Bone marrow (tissue), 2 donors: ENCODE data around the gene TSPAN14.
"Not testable (repeated sequence)": the region's sequence is repeated elsewhere in the genome, so short reads cannot be mapped to it uniquely, and the experiment has no call there.

Source experiments
- DNase-seq, 2 donors: peaks; one replicate each; lab custom pipeline; 2025; lab: John Stamatoyannopoulos, UW

The TSPAN14 gene

DNA sequence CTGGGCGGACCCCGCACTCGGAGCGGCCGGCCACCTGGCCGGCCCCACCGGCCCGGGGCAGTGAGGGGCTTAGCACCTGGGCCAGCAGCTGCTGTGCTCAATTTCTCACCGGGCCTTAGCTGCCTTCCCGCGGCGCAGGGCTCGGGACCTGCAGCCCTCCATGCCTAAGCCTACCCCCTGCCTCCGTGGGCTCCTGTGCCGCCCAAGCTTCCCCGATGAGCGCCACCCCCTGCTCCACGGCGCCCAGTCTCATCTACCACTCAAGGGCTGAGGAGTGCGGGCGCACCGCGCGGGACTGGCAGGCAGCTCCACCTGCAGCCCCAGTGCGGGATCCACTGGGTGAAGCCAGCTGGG, 89.2 kb downstream of the TSPAN14 start:
- not testable (repeated sequence) for DNase-seq

- no peak for DNase-seq
Observed at GRCh38 chr10:80544316-80544953, 90.3 kb downstream of the TSPAN14 start.

GRCh38 chr10:80545258-80545881, 91.3 kb downstream of the TSPAN14 start:
- no peak for DNase-seq

DNA sequence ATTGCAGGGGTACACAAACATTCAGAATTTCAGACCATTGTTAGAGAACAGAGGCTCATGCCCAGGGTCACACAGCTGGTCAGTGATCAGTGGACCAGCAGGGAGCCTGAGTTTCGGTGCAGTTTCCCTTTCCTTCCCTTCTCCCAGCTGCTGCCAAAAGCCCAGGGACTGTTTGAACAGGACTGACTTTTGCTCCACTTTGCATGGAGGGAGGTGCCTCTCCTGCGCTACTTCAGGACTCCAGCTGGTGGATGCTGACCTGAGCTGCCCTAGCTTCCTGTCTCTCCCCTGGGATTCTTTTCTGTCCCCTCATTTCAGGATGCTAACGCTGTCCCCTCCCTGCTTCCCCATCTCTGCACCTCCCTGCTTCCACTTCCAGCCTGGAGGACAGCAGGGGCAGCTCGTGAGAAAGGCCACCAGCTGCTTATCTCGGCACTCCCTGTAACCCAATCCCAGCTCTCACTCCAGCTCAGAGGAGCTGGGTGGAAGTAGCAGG, 98.1 kb downstream of the TSPAN14 start:
- no peak for DNase-seq

- DNase-seq = no peak
Observed at GRCh38 chr10:80553436-80553835, 99.3 kb downstream of the TSPAN14 start.

DNA sequence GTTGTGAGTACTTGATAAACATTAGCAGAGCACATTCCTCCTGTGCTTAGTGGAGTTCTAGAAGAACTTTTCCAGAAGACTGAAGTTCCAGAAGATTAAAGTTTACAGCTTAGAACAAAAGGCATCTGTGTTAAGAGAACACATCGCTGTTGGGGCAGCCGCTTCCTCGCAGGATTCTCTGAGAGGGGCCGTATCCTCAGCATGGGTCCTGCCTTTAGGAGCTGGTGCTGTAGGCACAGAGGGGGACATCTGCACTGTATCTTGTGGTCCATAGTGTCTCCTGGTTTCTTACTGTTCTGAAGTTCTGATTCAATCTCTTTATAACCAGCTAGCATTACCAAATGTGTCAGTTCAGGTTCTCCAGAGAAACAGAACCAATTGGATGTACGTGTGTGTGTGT, 99.9 kb downstream of the TSPAN14 start:
- DNase-seq = no peak

- DNase-seq = no peak
Observed at GRCh38 chr10:80555415-80555814, 101.3 kb downstream of the TSPAN14 start.

DNA sequence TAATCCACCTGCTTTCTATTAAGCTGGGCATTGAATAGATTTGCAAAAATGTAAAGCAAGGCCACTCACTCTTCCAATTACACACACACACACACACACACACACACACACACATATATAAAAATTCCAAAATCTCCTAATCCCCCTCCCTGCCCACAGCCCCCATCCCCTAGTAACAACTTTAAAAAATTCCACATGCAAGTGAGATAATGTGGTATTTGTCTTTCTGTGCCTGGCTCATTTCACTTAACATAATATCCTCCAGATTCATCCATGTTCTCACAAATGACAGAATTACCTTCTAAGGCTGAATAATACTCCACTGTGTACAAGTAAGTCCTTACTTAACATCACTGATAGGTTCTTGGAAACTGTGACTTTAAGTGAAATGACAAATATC, 107.8 kb downstream of the TSPAN14 start:
- no peak for DNase-seq

- no peak for DNase-seq
Observed at GRCh38 chr10:80567292-80567691, 113.2 kb downstream of the TSPAN14 start.

DNA sequence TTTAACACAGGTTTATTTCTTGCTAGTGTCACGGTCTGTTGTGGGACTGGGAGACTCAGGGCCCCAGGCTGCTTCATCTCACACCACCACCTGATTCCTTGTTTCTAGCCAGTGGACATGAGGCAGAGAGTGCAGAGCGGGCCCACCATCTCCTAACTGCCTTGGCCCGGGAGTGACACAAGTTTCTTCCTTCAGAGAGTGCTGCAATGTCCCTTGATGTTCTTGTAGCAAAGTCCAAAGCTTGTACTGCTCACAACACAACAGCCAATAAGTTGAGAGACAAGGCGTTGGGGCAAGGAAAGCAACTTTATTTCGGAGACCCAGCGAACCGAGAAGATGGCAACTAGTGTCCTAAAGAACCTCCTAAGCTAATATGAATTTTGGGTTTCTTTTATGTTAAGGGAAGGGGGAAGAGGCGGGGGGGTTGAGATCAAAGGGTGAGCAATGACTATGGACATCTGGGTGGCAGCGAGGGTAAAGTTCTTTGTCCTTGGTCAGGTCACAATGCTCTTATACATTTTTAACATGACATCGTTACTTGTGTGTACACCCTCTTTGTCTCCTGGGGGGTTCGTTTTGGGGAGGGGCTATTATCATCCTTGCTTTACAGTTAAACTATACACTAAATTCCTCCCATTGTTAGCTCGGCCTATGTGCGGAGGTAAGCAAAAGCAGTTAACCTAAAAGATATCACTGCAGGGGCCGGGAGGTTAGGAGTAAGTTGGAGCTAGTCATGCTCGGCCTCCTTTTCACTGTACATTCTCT, 115.2 kb downstream of the TSPAN14 start:
- no peak for DNase-seq

GRCh38 chr10:80571352-80571751, 117.2 kb downstream of the TSPAN14 start:
- DNase-seq = no peak

DNA sequence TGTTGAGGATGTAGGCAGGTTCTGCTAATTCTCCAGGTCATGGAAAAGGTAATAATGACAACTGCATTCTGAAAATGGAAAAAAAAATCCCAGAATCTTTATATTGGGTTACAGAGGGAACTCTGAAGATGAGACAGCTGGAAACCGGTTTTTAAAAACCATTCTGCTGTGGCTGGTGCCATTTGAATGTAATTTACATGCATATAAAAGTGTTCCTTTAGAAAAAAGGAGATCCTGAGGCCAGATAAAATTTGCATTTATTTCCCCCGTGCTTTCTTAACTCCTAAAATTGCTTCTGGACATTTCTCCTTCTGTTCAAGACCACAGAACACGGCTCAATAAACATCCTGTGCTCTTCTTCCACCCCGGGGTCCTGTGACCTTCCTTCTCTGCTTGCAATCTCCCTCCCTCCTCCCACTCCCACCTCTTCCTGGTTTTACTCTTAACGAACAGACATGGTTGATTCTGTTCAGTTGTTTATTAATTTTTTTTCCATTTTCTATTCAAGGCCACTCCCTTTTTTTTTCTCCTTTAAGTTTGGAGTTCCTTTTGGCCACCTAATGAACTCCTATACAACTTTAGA, 125.2 kb downstream of the TSPAN14 start:
- DNase-seq = no peak

DNA sequence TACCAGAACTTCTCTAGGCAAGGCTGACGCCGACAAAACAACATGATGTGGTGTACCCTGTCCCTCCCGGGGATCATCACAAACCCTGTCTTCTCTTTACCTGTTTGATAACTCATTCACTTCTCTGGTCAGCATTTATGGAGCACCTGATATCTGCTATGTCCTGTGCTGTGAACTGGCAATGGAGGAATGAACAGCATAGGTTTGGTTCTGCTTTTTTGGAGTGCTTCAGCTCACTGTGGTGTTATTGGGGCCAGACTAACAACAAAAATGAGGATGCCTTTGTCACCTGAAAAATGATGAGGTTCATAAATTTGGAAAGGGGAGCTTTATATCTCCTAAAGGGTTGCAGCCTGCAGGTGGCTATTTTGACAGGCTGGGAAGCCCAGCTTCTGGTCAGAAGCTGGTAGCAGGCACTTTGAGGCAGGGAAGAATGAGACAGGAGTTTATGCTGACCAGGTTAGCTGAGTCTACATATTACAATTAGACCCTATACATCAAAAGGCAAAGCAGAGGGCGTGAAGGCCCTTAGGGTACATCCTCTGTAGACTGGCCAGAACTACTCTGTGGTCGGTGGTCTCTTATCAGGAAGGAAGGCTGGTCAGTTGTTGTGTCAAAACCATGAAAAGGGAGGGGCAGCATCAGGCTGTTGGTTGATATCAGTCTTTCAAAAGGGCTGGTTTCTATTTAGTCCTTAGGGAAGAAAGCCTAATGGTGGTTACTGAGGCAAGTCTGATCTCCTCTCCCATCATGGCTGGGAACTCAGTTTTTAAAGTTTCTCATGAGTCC, 125.9 kb downstream of the TSPAN14 start:
- peak in 1 of 2 donors; percentile 8 for DNase-seq

DNA sequence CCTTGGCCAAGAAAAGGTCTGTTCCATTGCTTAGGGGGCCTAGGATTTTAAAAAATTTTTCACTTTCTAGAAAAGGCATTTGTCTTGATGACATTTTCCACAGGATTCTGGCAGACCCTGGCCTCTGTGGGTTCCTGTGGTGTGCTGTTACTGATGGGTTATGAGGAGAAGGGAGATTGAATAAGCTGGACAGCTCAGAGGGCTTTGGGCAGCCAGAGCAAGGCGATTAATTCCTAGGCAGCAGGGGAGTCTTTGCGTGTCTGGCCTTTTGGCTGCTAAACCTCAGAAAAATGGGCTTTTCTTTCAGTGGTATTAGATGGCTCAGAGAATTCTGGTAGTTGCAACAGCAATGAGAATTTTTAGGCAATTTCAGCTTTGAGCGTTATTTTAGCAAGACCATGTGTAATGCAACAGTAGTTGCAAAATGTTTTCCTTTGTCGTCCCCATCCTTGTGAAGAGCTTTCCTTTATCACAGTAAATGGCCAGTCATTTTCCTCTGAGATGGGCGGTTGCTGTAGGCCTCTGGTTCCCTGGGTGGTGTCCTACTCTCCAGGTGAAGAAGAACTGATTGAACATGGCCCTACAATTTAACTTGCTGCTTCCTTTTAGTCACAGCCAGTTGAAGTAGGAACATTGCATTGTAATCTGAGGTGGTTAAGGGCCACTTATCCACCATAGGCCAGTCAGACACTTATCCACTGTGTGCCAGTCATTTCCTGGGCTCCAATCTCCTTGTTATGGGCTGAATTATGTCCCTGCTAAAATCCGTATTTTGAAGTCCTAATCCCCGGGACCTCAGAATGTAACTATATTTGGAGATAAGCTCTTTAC, 126.7 kb downstream of the TSPAN14 start:
- DNase-seq = no peak

GRCh38 chr10:80581469-80581835, 127.3 kb downstream of the TSPAN14 start:
- no peak for DNase-seq

GRCh38 chr10:80582286-80582960, 128.3 kb downstream of the TSPAN14 start:
- DNase-seq = no peak
